Measurements from ENCODE around the gene USP37. TPM values are rescaled to one million over a fixed set of nuclear protein-coding genes. Genes with fewer than 3 reads are reported as not detected.

Gene USP37
- total RNA-seq, 1 donor from 2014 or later = 6.4 TPM

- peaks cover under 1% of the 10 kb centered on the region for H3K36me3 Mint-ChIP-seq (ENCODE audit: low read depth, unreplicated experiment)
- H3K36me3 ChIP-seq (ENCODE audit: insufficient read depth, low read length) = peaks cover 13% of the 10 kb centered on the region
Measured at GRCh38 chr2:218479595-218479994, 88.6 kb downstream of the USP37 start.

GRCh38 chr2:218478544-218478943, 89.6 kb downstream of the USP37 start:
- no peak overlapping the region for H3K9ac ChIP-seq (ENCODE audit: low read length)
- Mint-ChIP-seq H3K27ac (ENCODE audit: unreplicated experiment) (no peak overlapping the region), H3K4me3 (ENCODE audit: unreplicated experiment) (no peak overlapping the region), H3K9me3 (ENCODE audit: unreplicated experiment) (no peaks in the 10 kb centered on the region), H3K36me3 (ENCODE audit: low read depth, unreplicated experiment) (peaks cover 5% of the 10 kb centered on the region), H3K27me3 (ENCODE audit: low read depth, unreplicated experiment) (no peaks in the 10 kb centered on the region), H3K4me1 (ENCODE audit: low read depth, unreplicated experiment) (peaks cover 5% of the 10 kb centered on the region)
- H3K79me2 ChIP-seq (ENCODE audit: insufficient read depth, low read length) = no peaks in the 10 kb centered on the region
- no peaks in the 10 kb centered on the region for H4K20me1 ChIP-seq (ENCODE audit: insufficient read depth, low read length)
- FAIRE-seq = no peak
- H3K4me1 ChIP-seq (ENCODE audit: insufficient read depth, low read length) = no peaks in the 10 kb centered on the region
- no peak overlapping the region for H2AFZ ChIP-seq (ENCODE audit: low read depth, low read length)
- no peak overlapping the region for H3K27ac ChIP-seq (ENCODE audit: low read depth, low read length)
- no peak for DNase-seq (ENCODE audit: low read depth)
- H3K9me3 ChIP-seq (ENCODE audit: insufficient read depth, low read depth, low read length) = no peaks in the 10 kb centered on the region
- H3K4me2 ChIP-seq (ENCODE audit: low read length) = no peak overlapping the region
- H3K27me3 ChIP-seq (ENCODE audit: insufficient read depth, low read length) = no peaks in the 10 kb centered on the region
- TF ChIP-seq EZH2 (IDR thresholded peaks at IDR 0.05; ENCODE audit: insufficient read depth, low read length) = no peak
- no peak for TF ChIP-seq CTCF (IDR thresholded peaks at IDR 0.05; ENCODE audit: insufficient read depth, low read depth, low read length)
- H3K4me3 ChIP-seq (ENCODE audit: insufficient read depth, low read depth, low read length) = no peak overlapping the region
- H3K36me3 ChIP-seq (ENCODE audit: insufficient read depth, low read length) = peaks cover 17% of the 10 kb centered on the region

More at GRCh38 chr2:218479595-218479994, 88.6 kb downstream of the USP37 start:
- Histone ChIP-seq H3K79me2 (ENCODE audit: insufficient read depth, low read length) (no peaks in the 10 kb centered on the region), H3K9me3 (ENCODE audit: insufficient read depth, low read depth, low read length) (no peaks in the 10 kb centered on the region), H3K4me3 (ENCODE audit: insufficient read depth, low read depth, low read length) (no peak overlapping the region), H4K20me1 (ENCODE audit: insufficient read depth, low read length) (no peaks in the 10 kb centered on the region), H3K4me2 (ENCODE audit: low read length) (no peak overlapping the region), H3K4me1 (ENCODE audit: insufficient read depth, low read length) (no peaks in the 10 kb centered on the region), H3K27me3 (ENCODE audit: insufficient read depth, low read length) (no peaks in the 10 kb centered on the region), H2AFZ (ENCODE audit: low read depth, low read length) (no peak overlapping the region), H3K9ac (ENCODE audit: low read length) (no peak overlapping the region), H3K27ac (ENCODE audit: low read depth, low read length) (no peak overlapping the region)
- Mint-ChIP-seq H3K4me3 (ENCODE audit: unreplicated experiment) (no peak overlapping the region), H3K9me3 (ENCODE audit: unreplicated experiment) (no peaks in the 10 kb centered on the region), H3K4me1 (ENCODE audit: low read depth, unreplicated experiment) (peaks cover 5% of the 10 kb centered on the region), H3K27me3 (ENCODE audit: low read depth, unreplicated experiment) (no peaks in the 10 kb centered on the region), H3K27ac (ENCODE audit: unreplicated experiment) (no peak overlapping the region)
- no peak for TF ChIP-seq EZH2 (IDR thresholded peaks at IDR 0.05; ENCODE audit: insufficient read depth, low read length)
- no peak for TF ChIP-seq CTCF (IDR thresholded peaks at IDR 0.05; ENCODE audit: insufficient read depth, low read depth, low read length)
- DNase-seq (ENCODE audit: low read depth) (no peak), FAIRE-seq (no peak)

- no peak overlapping the region for H3K4me3 Mint-ChIP-seq (ENCODE audit: unreplicated experiment)
- Histone ChIP-seq H3K79me2 (ENCODE audit: insufficient read depth, low read length) (no peaks in the 10 kb centered on the region), H2AFZ (ENCODE audit: low read depth, low read length) (no peak overlapping the region), H3K27ac (ENCODE audit: low read depth, low read length) (no peak overlapping the region), H3K4me1 (ENCODE audit: insufficient read depth, low read length) (no peaks in the 10 kb centered on the region), H3K4me3 (ENCODE audit: insufficient read depth, low read depth, low read length) (no peak overlapping the region), H4K20me1 (ENCODE audit: insufficient read depth, low read length) (no peaks in the 10 kb centered on the region), H3K27me3 (ENCODE audit: insufficient read depth, low read length) (no peaks in the 10 kb centered on the region), H3K36me3 (ENCODE audit: insufficient read depth, low read length) (peaks cover 20% of the 10 kb centered on the region), H3K9me3 (ENCODE audit: insufficient read depth, low read depth, low read length) (no peaks in the 10 kb centered on the region), H3K9ac (ENCODE audit: low read length) (no peak overlapping the region), H3K4me2 (ENCODE audit: low read length) (no peak overlapping the region)
- H3K4me1 Mint-ChIP-seq (ENCODE audit: low read depth, unreplicated experiment) = no peaks in the 10 kb centered on the region
- no peaks in the 10 kb centered on the region for H3K27me3 Mint-ChIP-seq (ENCODE audit: low read depth, unreplicated experiment)
- no peaks in the 10 kb centered on the region for H3K9me3 Mint-ChIP-seq (ENCODE audit: unreplicated experiment)
- H3K36me3 Mint-ChIP-seq (ENCODE audit: low read depth, unreplicated experiment) = peaks cover 5% of the 10 kb centered on the region
- H3K27ac Mint-ChIP-seq (ENCODE audit: unreplicated experiment) = no peak overlapping the region
- no peak for DNase-seq (ENCODE audit: low read depth)
- FAIRE-seq = no peak
- TF ChIP-seq EZH2 (IDR thresholded peaks at IDR 0.05; ENCODE audit: insufficient read depth, low read length) = no peak
- no peak for TF ChIP-seq CTCF (IDR thresholded peaks at IDR 0.05; ENCODE audit: insufficient read depth, low read depth, low read length)
Measured at GRCh38 chr2:218477247-218477646, 90.9 kb downstream of the USP37 start.
